RWPE1 (cell line): ENCODE data around the gene DCST1.
A peak's percentile ranks its signal among the peaks of the same experiment; 100 is the strongest.

Source experiments
- CTCF ChIA-PET: fragments of 350-600 bp; sonication (Branson Sonifier 250); formaldehyde crosslinking; extraction: SDS; loops from one replicate; lab custom pipeline; 2021; lab: Yijun Ruan, JAX
- POLR2A ChIA-PET: fragments of 400-600 bp; formaldehyde crosslinking; extraction: SDS; loops from one replicate; lab custom pipeline; 2020; ENCODE audit warnings: antibody characterized with exemption; ENCODE audit not compliant: low non-redundant PET; lab: Yijun Ruan, JAX
- DNase-seq: peaks from one replicate; pipeline ENCODE4 v3.0.0; 2012; ENCODE audit warnings: low spot score
- H3K27ac ChIP-seq: fragments of 450-650 bp; 2 replicates; pipeline ENCODE4 v1.5.1; 2017
- CTCF ChIP-seq: fragments of 450-650 bp; conservative IDR thresholded peaks from 2 replicates; pipeline ENCODE4 v1.5.1; 2017; ENCODE audit warnings: low read depth, mild to moderate bottlenecking

Gene DCST1

GRCh38 chr1:155083865-155084721, 50.5 kb downstream of the DCST1 start:
- no peak; the same call in 1 of the 2 replicates for TF ChIP-seq CTCF
- H3K27ac ChIP-seq: peak overlapping the region; percentile 89
- POLR2A ChIA-PET: no interaction called here
- CTCF ChIA-PET: interaction anchor here (0.6 to 3.1 kb wide), 14 partner anchors 8 to 138 kb away, joined by 3 to 21 read pairs (median 5); partner anchors contain the start of genes ADAM15 and KRTCAP2
- DNase-seq: no peak

GRCh38 chr1:155084722-155085503, 51.3 kb downstream of the DCST1 start:
- H3K27ac ChIP-seq: peak overlapping the region; percentile 89
- ChIA-PET CTCF (interaction anchor here (0.5 to 3.1 kb wide), 30 partner anchors 9 to 1365 kb away, joined by 3 to 21 read pairs (median 5); partner anchors contain the start of genes ADAM15, KRTCAP2 and SLC50A1), POLR2A (no interaction called here)
- DNase-seq: peak; percentile 95
- TF ChIP-seq CTCF: peak; percentile 81

- no peak for TF ChIP-seq CTCF
- ChIA-PET CTCF (interaction anchor here (0.5 to 3.1 kb wide), 27 partner anchors 10 to 1366 kb away, joined by 3 to 21 read pairs (median 5); partner anchors contain the start of genes ADAM15, KRTCAP2 and SLC50A1), POLR2A (no interaction called here)
- peak; percentile 77 for DNase-seq
- H3K27ac ChIP-seq: peak overlapping the region; percentile 89
These were observed 52.0 kb downstream of the DCST1 start for GRCh38 chr1:155085504-155086127.

GRCh38 chr1:155086128-155086741, 52.6 kb downstream of the DCST1 start:
- POLR2A ChIA-PET: no interaction called here
- TF ChIP-seq CTCF: peak; percentile 98
- DNase-seq: peak; percentile 78
- CTCF ChIA-PET: interaction anchor here (0.6 to 3.1 kb wide), 11 partner anchors 9 to 180 kb away, joined by 3 to 21 read pairs (median 5); partner anchors contain the start of gene KRTCAP2
- H3K27ac ChIP-seq: peak overlapping the region; percentile 89

GRCh38 chr1:155086856-155087535, 53.4 kb downstream of the DCST1 start:
- ChIA-PET CTCF (interaction anchor here (0.6 to 3.1 kb wide), 5 partner anchors 9 to 180 kb away, joined by 3 to 21 read pairs (median 12); partner anchors contain the start of gene KRTCAP2), POLR2A (no interaction called here)
- H3K27ac ChIP-seq: no peak overlapping the region; the same call in 1 of the 2 replicates
- no peak for DNase-seq
- no peak for TF ChIP-seq CTCF
